ENCODE results near the gene ALDH9A1.
"Not testable (repeated sequence)": the region's sequence is repeated elsewhere in the genome, so short reads cannot be mapped to it uniquely, and the experiment has no call there.

The ALDH9A1 gene

DNA sequence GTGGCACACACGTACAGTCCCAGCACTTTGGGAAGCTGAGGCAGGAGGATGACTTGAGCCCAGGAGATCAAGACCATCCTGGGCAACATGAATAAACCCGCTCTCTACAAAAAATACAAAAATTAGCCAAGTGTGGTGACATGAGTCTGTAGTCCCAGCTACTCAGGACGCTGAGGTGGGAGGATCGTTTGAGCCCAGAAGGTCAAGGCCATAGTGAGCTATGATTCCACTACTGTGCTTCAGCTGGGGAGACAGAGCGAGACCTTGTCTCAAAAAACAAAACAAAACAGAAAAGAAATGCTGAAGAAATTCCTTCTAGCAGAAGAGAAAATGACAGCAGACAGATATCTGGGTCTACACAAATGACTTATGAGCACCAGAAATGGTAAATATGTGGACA lies 10.3 kb downstream of the ALDH9A1 start:
- DNase-seq (ENCODE audit: extremely low read depth in 1 of 2, low read depth in 1 of 2): no peak

DNA sequence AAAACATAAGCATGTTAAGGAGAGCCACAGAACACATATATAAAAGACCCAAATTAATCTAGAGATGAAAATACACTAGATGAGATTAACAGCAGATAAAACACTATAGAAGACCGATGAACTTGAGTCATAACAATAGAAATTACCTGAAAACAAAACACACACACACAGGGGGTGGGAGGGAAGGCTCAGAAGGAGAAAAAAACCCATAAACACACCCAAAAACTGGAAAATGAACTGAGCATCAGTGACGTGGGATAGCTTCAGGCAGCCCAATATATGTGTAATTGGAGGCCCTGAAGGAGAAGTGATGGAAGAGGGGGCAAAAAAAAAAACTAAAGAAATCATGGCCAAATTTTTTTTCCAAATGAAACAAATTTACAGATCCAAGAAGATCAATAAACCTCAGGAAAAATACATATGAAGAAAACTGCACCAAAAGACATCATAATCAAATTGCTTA lies 11.4 kb downstream of the ALDH9A1 start:
- DNase-seq (ENCODE audit: extremely low read depth in 1 of 2, low read depth in 1 of 2): no peak

DNA sequence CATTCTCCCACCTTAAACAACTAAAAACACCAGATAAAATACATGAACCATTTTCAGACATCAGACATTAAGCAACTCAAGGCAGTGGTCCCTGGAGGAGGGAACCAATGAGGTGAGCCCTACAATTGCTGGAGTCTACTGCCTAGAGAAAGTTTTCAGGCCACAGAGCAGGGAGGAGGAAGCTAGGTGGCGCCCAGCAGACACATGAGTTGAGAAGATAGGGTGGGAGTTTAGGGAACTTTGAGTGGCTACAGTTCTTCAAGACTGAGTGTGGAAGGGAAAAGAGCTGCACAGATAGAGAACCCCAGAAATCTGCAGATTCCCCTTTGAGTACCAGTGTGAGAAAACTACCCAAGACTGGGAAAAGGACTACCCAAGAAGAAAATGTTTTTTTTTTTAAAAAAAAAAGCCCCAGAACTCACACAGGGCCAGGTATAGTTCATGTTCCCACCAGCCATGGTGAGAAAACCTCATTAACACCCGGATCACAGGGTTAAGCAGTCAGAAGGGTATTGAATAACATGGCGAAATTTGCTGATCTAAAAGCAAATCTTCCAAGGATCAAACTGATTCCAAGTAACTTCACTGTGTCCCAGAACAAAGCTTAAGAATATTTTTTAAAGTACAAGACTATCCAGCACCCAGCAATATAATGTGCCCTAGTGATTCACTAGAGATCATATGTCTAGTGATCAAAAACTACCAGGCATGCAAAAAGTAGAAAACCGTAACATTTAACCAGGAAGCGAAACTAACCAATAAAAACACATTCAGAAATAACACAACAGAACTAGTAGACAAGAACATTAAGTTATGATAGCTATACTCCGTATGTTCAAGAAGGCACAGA lies 12.0 kb downstream of the ALDH9A1 start:
- DNase-seq (ENCODE audit: extremely low read depth in 1 of 2, low read depth in 1 of 2): no peak

DNA sequence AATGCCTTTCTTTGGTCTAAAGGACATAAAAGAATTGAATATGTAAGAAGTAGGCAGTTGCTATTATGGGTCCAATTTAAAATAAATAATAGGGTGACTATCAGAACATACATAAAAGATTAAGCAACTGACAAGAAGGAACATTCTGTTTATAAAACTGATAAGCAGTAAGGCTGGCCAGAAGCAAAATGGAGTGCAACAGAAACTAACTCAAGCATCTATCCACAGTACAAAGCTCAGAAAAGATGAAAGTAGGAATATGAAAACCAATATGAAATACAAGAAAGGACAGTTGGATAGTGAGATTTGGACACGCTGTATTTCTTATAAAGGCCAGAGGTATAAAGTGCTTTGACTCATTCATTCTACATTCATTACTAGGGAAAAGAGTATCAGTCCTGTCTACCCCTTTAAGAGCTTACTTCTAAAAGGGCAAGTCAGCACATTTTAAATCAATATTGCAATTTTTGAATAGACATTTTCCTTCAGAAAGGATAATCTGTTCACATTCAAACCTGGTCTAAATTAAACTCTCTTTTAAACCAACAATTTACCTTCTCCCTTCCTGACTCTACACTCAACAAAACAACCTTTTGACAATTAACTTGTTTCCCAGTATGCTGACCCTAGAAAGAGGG lies 14.4 kb downstream of the ALDH9A1 start:
- no peak for DNase-seq (ENCODE audit: extremely low read depth in 1 of 2, low read depth in 1 of 2)

DNA sequence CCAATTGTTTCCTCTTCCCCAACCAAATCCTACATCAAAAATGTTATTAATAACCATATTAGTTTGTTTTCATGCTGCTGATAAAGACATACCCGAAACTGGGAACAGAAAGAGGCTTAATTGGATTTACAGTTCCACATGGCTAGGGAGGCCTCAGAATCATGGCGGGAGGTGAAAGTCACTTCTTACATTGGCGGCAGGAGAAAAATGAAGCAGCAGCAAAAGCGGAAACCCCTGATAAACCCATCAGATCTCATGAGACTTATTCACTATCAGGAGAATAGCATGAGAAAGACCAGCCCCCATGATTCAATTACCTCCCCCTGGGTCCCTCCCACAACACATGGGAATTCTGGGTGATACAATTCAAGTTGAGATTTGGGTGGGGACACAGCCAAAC lies 17.6 kb downstream of the ALDH9A1 start:
- not testable (repeated sequence) for DNase-seq (ENCODE audit: extremely low read depth in 1 of 2, low read depth in 1 of 2)

DNA sequence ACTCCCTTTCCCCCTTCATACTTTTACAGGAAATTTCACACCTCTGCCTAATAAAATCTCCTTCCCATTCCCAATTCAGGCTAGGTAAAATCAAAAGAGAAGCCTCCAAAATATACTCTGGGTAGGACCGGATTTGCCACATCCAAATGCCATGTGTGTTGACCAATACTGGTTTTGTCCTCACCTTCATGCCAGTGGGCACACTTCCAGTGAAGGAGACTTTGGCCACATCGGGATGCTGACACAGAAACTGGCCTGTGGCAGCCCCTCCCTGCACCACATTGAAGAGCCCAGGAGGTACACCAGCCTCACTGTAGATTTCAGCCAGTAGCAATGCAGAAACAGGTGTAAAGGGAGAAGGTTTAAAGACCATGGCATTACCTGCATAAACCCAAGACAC lies 18.1 kb downstream of the ALDH9A1 start:
- no peak for DNase-seq (ENCODE audit: extremely low read depth in 1 of 2, low read depth in 1 of 2)

DNA sequence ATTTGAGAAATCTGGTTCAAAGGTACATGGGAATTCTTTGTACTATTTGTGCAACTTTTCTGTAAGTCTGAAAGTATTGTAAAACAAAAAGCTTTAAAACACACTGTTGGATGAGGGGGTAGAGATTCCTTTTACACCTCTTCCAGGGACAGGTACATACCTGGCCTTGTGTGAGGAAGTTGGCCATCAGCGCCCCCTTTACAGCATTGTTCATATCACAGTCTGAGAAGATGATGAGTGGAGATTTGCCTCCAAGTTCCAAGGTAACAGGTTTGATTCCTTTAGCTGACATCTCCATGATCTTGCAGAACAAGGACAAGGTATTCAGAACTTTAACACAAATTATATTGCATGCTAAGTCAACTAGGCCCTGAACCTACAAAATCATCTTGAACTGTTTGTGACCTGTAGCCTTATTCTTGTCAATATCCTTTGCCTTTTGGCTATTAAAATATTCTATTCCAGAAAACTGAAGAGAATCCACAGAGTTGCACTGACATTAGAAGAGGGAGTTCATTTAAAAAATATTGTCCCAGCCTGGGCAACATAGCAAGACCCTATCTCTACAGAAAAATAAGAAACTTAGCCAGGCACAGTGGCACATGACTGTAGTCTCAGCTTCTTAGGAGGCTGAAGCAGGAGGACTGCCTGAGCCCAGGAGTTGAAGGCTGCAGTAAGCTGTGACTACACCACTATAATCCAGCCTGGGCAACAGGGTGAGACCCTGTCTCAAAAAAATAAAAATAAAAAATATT lies 18.9 kb downstream of the ALDH9A1 start:
- no peak for DNase-seq (ENCODE audit: extremely low read depth in 1 of 2, low read depth in 1 of 2)

DNA sequence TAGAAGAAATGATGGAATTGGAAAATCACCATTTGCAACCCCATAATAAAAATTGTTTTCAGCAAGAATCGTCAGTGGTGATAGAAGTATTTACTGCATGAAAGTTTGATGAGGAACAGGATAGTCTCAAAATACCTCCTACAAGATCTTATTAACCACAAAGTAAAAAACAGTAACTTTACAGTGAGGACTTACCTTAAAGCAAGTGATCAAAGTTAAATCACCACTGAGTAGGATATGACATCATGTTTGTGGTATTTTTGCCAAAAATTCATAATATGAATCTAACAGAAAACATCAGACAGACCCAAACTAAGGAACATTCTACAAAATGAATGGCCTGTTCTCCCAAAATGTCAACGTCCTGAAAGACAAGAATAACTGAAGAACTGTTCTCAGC lies 19.9 kb downstream of the ALDH9A1 start:
- DNase-seq (ENCODE audit: extremely low read depth in 1 of 2, low read depth in 1 of 2): no peak

DNA sequence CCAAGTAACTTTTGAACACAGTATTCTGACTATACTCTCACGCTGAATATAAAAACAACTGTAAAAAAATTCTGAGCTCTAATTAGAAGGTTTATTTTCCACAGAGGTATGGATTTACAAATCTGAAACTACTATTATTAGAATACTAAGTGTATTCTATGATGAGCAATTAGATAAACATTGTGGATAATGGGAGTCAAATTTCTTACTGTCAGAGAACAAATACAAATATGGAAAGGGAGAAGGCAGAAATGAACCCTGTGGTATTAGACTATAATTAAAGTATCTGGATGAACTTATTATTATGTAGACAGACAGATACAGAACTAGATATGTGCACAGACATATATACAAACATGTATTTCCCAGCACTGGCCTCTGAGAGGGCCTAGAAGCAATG lies 22.6 kb downstream of the ALDH9A1 start:
- DNase-seq (ENCODE audit: extremely low read depth in 1 of 2, low read depth in 1 of 2): no peak

DNA sequence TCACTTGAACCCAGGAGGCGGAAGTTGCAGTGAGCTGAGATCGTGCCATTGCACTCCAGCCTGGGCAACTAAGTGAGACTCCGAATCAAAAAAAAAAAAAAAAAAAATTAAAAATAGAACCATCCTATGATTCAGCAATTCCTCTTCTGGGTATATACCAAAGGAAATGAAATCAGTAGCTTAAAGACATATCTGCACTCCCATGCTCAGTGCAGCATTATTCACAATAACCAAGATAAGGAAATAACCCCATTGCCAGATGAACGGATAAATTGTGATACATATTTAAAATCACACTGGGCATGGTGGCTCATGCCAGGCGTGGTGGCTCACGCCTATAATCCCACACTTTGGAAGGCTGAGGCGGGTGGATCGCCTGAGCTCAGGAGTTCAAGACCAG lies 23.8 kb downstream of the ALDH9A1 start:
- DNase-seq (ENCODE audit: extremely low read depth in 1 of 2, low read depth in 1 of 2): no peak

DNA sequence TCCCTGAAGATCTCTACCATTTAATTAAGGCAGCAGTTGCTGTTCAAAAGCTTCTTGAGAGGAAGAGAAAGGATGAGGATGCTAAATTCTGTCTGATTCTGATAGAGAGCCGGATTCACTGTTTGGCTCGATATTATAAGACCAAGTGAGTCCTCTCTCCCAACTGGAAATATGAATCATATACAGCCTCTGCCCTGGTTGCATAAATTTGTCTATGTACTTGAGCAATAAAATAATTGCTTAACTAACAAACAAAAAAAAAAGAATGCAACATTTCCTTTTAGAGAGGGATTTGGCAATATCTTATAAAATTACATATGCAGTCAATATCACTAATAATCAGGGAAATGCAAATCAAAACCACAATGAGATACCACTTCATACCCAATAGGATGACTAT lies 26.8 kb downstream of the ALDH9A1 start:
- DNase-seq (ENCODE audit: extremely low read depth in 1 of 2, low read depth in 1 of 2): no peak

DNA sequence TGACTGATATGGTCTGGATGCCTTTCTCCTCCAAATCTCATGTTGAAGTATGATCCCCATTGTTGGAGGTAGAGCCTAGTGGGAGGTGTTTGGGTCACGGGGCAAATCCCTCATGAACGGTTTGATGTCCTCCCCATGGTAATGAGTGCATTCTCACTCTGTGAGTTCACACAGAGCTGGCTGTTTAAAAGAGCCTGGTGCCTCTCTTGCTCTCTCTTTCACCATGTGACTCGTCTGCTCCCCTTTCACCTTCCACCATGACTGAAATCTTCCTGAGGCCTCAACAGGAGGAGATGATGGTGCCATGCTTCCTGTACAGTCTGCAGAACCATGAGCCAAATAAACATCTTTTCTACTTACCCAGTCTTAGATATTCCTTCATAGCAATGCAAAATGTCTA lies 30.2 kb downstream of the ALDH9A1 start:
- no peak for DNase-seq (ENCODE audit: extremely low read depth in 1 of 2, low read depth in 1 of 2)

DNA sequence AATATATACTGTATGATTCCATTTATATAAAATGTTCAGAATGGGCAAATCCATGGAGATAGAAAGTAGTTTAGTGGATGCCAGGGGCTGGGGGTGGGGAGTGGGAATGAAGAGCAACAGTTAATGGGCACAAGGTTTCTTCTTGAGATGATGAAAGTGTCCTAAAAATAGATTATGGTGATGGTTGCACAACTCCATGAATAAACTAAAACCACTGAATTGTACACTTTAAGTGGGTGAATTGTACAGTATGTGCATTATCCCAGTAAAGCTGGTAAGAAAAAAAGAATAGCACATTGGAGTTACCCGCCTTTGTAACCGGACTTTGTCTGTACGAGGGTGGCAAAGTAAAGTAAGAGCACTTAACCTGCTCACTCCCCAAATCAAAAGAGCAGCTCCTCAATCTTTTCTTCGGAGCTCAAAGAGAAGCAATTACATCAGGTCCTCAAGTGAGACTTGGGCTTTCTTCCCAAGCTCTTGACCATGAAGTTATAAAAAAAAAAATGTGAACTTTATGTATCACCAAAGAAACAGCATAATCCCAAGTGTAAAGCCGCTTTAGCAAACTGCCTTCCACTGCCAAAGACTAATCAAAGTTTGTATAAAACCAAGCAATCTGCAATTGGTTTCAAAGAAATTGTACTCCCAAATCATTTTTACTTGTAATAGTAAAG lies 32.1 kb downstream of the ALDH9A1 start:
- no peak for DNase-seq (ENCODE audit: extremely low read depth in 1 of 2, low read depth in 1 of 2)

DNA sequence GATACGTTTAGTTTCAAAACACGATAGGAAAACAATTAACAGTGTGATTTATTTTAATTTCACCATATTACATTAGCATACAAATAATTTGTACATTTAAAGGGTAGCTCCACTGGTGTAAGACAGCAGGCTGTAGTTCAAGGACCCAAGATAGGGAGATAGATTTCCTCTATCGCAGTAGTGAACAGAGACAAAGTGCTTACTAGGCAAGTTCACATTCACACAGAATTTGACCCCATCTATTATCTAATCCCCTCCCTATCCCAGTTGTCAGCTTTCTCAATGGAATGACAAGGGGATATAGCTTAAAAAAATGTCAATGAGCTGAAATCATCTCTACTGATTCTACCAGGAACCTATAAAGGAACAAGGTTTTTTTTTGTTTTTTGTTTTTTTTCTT lies 36.2 kb downstream of the ALDH9A1 start:
- DNase-seq (ENCODE audit: extremely low read depth in 1 of 2, low read depth in 1 of 2): no peak

DNA sequence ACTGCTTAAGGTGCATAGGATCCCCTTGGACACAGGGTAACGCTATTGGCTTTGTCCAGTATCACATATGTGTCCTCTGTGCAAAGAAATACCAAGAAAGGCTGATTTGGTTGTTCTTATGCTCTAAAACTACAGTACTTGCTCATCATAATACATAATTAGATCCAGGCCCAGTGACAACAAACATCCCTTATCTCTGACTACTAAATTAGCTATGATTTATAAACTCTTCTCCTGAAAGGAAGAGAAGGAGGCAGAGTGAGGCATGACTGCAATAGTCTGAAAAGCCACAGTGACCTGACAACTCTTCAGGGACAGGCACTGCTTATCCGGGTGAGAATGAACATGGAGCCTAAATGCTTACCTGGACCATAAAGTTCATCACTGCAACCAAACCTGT lies 36.7 kb downstream of the ALDH9A1 start:
- no peak for DNase-seq (ENCODE audit: extremely low read depth in 1 of 2, low read depth in 1 of 2)

DNA sequence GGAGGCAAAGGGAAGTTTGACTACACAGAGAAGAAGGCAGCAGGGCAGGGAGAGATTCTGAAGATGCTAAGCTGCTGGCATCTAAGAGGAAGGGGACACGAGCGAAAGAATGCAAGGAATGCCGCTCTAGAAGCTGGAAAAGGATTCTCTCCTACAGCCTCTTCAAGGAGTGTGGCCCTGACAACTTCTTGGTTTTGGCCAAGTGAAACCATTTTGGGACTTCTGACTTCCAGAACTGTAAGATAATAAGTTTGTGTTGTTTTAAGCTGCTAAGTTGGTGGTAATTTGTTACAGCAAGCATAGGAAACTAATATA lies 38.8 kb downstream of the ALDH9A1 start:
- DNase-seq (ENCODE audit: extremely low read depth in 1 of 2, low read depth in 1 of 2): no peak

DNA sequence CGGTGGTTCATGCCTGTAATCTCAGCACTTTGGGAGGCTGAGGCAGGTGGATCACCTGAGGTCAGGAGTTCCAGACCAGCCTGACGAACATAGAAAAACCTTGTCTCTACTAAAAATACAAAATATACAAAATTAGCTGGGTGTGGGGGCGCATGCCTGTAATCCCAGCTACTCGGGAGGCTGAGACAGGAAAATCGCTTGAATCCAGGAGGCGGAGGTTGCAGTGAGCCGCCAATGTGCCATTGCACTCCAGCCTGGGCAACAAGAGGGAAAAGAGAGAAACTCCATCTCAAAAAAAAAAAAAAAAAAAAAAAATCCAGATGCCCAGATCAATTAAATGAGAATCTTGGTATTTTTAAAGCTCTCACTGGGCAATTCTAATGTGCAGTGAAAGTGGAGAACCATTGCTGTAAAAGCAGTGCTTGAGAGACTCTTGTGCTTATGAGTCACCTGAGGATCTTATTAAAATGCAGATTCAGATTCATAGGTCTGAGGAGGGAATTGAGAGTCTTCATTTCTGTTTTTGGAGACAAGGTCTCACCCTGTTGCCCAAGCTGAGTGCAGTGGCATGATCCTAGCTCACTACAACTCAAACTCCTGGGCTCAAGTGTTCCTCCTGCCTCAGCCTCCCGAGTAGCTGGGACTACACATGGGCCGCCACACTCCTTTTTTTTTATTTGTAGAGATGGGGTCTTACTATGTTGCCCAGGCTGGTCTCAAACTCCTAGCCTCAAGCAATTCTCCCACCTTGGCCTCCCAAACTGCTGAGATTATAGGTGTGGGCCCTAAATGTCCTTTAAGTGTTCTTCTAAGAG lies 39.4 kb downstream of the ALDH9A1 start:
- DNase-seq (ENCODE audit: extremely low read depth in 1 of 2, low read depth in 1 of 2): not testable (repeated sequence)

DNA sequence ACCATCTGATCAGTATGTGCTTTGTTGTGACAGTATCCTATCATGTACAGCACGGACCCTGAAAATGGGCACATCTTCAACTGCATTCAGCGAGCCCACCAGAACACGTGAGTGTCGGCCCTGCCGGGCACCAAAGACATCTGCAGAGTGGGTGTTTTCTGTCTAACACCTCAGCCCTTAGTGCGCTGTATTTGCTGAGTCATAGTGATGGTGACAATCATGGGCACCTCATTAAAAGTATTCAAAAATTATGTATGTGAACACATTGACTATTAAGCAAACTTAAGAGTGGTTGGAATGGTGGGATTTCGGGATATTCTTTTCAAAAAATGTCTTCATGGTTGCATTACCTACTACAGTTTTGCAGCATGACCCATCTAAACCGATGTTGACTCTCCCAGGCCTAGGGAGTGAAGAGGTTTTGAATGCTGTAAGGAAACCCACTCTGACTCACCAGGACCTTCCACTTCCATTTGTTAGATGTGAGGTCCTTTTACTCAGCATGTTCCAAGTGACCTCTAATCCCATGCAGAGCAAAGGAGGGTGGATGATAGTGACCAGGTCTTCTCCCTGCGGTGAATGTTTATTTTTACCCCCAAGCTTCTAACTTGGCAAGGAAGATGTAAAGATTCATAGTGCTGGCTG lies 47.3 kb downstream of the ALDH9A1 start:
- DNase-seq (ENCODE audit: extremely low read depth in 1 of 2, low read depth in 1 of 2): no peak

DNA sequence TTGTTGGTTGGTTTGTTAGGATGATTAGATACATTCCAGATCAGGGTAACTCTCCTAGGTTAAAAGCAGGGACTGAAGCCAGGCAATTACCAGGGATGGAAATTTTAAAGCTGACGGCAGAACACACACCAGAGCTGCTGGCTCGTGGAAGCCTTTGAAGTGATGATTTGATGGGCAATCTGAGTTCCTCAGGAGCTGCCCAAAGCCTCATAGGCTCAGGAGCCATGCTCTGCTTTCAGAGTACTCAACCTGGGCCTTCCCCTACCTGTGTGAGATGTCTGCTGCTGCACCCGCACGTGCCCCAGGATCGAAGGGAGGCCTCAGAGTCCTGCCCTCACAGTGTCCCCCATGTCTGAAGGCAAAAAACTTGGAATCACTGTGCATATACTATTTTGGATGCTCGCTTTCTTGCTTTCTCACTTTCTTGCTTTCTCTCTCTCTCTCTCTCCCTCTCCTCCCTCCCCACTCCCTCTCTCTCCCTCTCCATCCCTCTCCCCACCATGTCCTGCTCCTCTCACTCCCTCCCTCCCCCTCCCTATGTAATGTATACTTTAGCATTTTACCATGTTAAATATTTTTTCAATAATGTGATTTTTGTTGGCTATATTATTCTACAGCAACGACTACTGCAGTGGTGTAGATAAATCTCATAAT lies 49.3 kb downstream of the ALDH9A1 start:
- no peak for DNase-seq (ENCODE audit: extremely low read depth in 1 of 2, low read depth in 1 of 2)

DNA sequence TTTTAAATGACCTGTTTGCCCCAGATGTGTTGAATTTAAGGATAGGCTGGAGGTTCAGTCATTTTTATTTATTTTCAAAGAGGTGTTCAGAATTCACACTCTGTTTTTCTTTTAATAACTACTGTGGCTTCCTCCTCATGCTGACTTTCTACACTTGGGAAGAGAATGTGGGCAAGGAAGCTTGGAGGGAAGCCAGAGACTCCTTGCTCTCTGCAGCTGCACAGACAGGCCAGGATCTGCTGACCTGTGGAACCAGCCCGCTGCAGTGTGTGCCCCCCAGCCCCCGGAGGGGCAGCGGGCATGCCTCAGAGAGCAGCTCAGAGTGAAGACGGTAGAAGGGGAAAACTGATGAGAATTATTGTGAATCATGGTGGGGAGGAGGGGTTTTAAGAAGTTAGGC lies 50.4 kb downstream of the ALDH9A1 start:
- no peak for DNase-seq (ENCODE audit: extremely low read depth in 1 of 2, low read depth in 1 of 2)
